ENCODE data around the gene LAMB4.

Gene LAMB4

GRCh38 chr7:108079276-108079647 is 50.9 kb downstream of the LAMB4 start:
- Histone ChIP-seq H3K4me1 (ENCODE audit: control insufficient read depth, low read length) (no peaks in the 10 kb centered on the region), H3K36me3 (ENCODE audit: control insufficient read depth, low read length) (no peaks in the 10 kb centered on the region), H3F3A (ENCODE audit: control insufficient read depth, insufficient read depth) (no peaks in the 10 kb centered on the region), H3K27ac (ENCODE audit: low read depth, low read length) (no peak overlapping the region), H3K4me2 (ENCODE audit: low read length) (no peak overlapping the region), H3K9me3 (ENCODE audit: control insufficient read depth, insufficient read depth, low read length) (no peaks in the 10 kb centered on the region), H3K27me3 (ENCODE audit: control insufficient read depth, low read length) (no peaks in the 10 kb centered on the region), H3K79me2 (ENCODE audit: control insufficient read depth, low read length) (no peaks in the 10 kb centered on the region), H3K9me2 (replicated peaks; ENCODE audit: control insufficient read depth, low read length) (no peaks in the 10 kb centered on the region), H4K20me1 (ENCODE audit: control insufficient read depth, insufficient read depth, low read depth, low read length) (no peaks in the 10 kb centered on the region), H3K4me3 (ENCODE audit: low read length) (no peak overlapping the region)
- TF ChIP-seq EZH2phosphoT487 (IDR thresholded peaks at IDR 0.05; ENCODE audit: borderline replicate concordance, low read length) = no peak

- no peaks in the 10 kb centered on the region for H3F3A ChIP-seq (ENCODE audit: control insufficient read depth, insufficient read depth)
- H3K4me1 ChIP-seq (ENCODE audit: control insufficient read depth, low read length) = no peaks in the 10 kb centered on the region
- no peaks in the 10 kb centered on the region for H4K20me1 ChIP-seq (ENCODE audit: control insufficient read depth, insufficient read depth, low read depth, low read length)
- no peaks in the 10 kb centered on the region for H3K36me3 ChIP-seq (ENCODE audit: control insufficient read depth, low read length)
- no peak overlapping the region for H3K4me2 ChIP-seq (ENCODE audit: low read length)
- no peaks in the 10 kb centered on the region for H3K9me3 ChIP-seq (ENCODE audit: control insufficient read depth, insufficient read depth, low read length)
- no peaks in the 10 kb centered on the region for H3K79me2 ChIP-seq (ENCODE audit: control insufficient read depth, low read length)
- H3K9me2 ChIP-seq (replicated peaks; ENCODE audit: control insufficient read depth, low read length) = no peaks in the 10 kb centered on the region
- H3K4me3 ChIP-seq (ENCODE audit: low read length) = no peak overlapping the region
- no peaks in the 10 kb centered on the region for H3K27me3 ChIP-seq (ENCODE audit: control insufficient read depth, low read length)
- H3K27ac ChIP-seq (ENCODE audit: low read depth, low read length) = no peak overlapping the region
- TF ChIP-seq CTCF (IDR thresholded peaks at IDR 0.05; ENCODE audit: low read depth, low read length, poor library complexity, severe bottlenecking) (no peak), EZH2phosphoT487 (IDR thresholded peaks at IDR 0.05; ENCODE audit: borderline replicate concordance, low read length) (no peak)
Observed at GRCh38 chr7:108078691-108079090, 51.5 kb downstream of the LAMB4 start.

- Histone ChIP-seq H3K4me2 (ENCODE audit: low read length) (no peak overlapping the region), H3K9me3 (ENCODE audit: control insufficient read depth, insufficient read depth, low read length) (no peaks in the 10 kb centered on the region), H3K4me3 (ENCODE audit: low read length) (no peak overlapping the region), H3K79me2 (ENCODE audit: control insufficient read depth, low read length) (no peaks in the 10 kb centered on the region), H4K20me1 (ENCODE audit: control insufficient read depth, insufficient read depth, low read depth, low read length) (no peaks in the 10 kb centered on the region), H3K27me3 (ENCODE audit: control insufficient read depth, low read length) (no peaks in the 10 kb centered on the region), H3K36me3 (ENCODE audit: control insufficient read depth, low read length) (no peaks in the 10 kb centered on the region), H3F3A (ENCODE audit: control insufficient read depth, insufficient read depth) (no peaks in the 10 kb centered on the region), H3K27ac (ENCODE audit: low read depth, low read length) (no peak overlapping the region), H3K9me2 (replicated peaks; ENCODE audit: control insufficient read depth, low read length) (no peaks in the 10 kb centered on the region), H3K4me1 (ENCODE audit: control insufficient read depth, low read length) (no peaks in the 10 kb centered on the region)
- TF ChIP-seq CTCF (IDR thresholded peaks at IDR 0.05; ENCODE audit: low read depth, low read length, poor library complexity, severe bottlenecking) (no peak), EZH2phosphoT487 (IDR thresholded peaks at IDR 0.05; ENCODE audit: borderline replicate concordance, low read length) (no peak)
Observed at GRCh38 chr7:108078211-108078673, 51.9 kb downstream of the LAMB4 start.

GRCh38 chr7:108077709-108078108 is 52.5 kb downstream of the LAMB4 start:
- Histone ChIP-seq H3K4me1 (ENCODE audit: control insufficient read depth, low read length) (no peaks in the 10 kb centered on the region), H3K79me2 (ENCODE audit: control insufficient read depth, low read length) (no peaks in the 10 kb centered on the region), H4K20me1 (ENCODE audit: control insufficient read depth, insufficient read depth, low read depth, low read length) (no peaks in the 10 kb centered on the region), H3K27me3 (ENCODE audit: control insufficient read depth, low read length) (no peaks in the 10 kb centered on the region), H3K36me3 (ENCODE audit: control insufficient read depth, low read length) (no peaks in the 10 kb centered on the region), H3K27ac (ENCODE audit: low read depth, low read length) (no peak overlapping the region), H3K4me2 (ENCODE audit: low read length) (no peak overlapping the region), H3F3A (ENCODE audit: control insufficient read depth, insufficient read depth) (no peaks in the 10 kb centered on the region), H3K9me3 (ENCODE audit: control insufficient read depth, insufficient read depth, low read length) (no peaks in the 10 kb centered on the region), H3K4me3 (ENCODE audit: low read length) (no peak overlapping the region), H3K9me2 (replicated peaks; ENCODE audit: control insufficient read depth, low read length) (no peaks in the 10 kb centered on the region)
- no peak for TF ChIP-seq EZH2phosphoT487 (IDR thresholded peaks at IDR 0.05; ENCODE audit: borderline replicate concordance, low read length)
- TF ChIP-seq CTCF (IDR thresholded peaks at IDR 0.05; ENCODE audit: low read depth, low read length, poor library complexity, severe bottlenecking) = no peak
